ENCODE measurements around the gene KDM2A. TPM values are rescaled to one million over a fixed set of nuclear protein-coding genes. Genes with fewer than 3 reads are reported as not detected.

KDM2A gene
- total RNA-seq, 1 donor from 2014 or later = 71.0 TPM

GRCh38 chr11:67253872-67254624 lies 135.0 kb downstream of the KDM2A start:
- no peak overlapping the region for H3K4me3 Mint-ChIP-seq (ENCODE audit: unreplicated experiment)
- peaks cover 7% of the 10 kb centered on the region for H3K9me3 Mint-ChIP-seq (ENCODE audit: unreplicated experiment)
- no peak for DNase-seq
- no peaks in the 10 kb centered on the region for H3K36me3 Mint-ChIP-seq (ENCODE audit: unreplicated experiment)
- peaks cover 2% of the 10 kb centered on the region for H3K27me3 Mint-ChIP-seq (ENCODE audit: unreplicated experiment)
- no peak for TF ChIP-seq CTCF (IDR thresholded peaks at IDR 0.05; ENCODE audit: partially characterized antibody, unreplicated experiment)
- no peak overlapping the region for H3K27ac Mint-ChIP-seq (ENCODE audit: unreplicated experiment)
- no peaks in the 10 kb centered on the region for H3K4me1 Mint-ChIP-seq (ENCODE audit: low read depth, unreplicated experiment)

- Mint-ChIP-seq H3K9me3 (ENCODE audit: unreplicated experiment) (peaks cover 7% of the 10 kb centered on the region), H3K27me3 (ENCODE audit: unreplicated experiment) (peaks cover 3% of the 10 kb centered on the region), H3K4me1 (ENCODE audit: low read depth, unreplicated experiment) (no peaks in the 10 kb centered on the region), H3K4me3 (ENCODE audit: unreplicated experiment) (no peak overlapping the region), H3K36me3 (ENCODE audit: unreplicated experiment) (no peaks in the 10 kb centered on the region), H3K27ac (ENCODE audit: unreplicated experiment) (no peak overlapping the region)
- no peak for DNase-seq
- no peak for TF ChIP-seq CTCF (IDR thresholded peaks at IDR 0.05; ENCODE audit: partially characterized antibody, unreplicated experiment)
Measured at GRCh38 chr11:67254798-67255197, 135.7 kb downstream of the KDM2A start.

- peaks cover 7% of the 10 kb centered on the region for H3K9me3 Mint-ChIP-seq (ENCODE audit: unreplicated experiment)
- no peaks in the 10 kb centered on the region for H3K36me3 Mint-ChIP-seq (ENCODE audit: unreplicated experiment)
- no peak for TF ChIP-seq CTCF (IDR thresholded peaks at IDR 0.05; ENCODE audit: partially characterized antibody, unreplicated experiment)
- H3K4me1 Mint-ChIP-seq (ENCODE audit: low read depth, unreplicated experiment) = no peaks in the 10 kb centered on the region
- H3K27ac Mint-ChIP-seq (ENCODE audit: unreplicated experiment) = no peak overlapping the region
- no peak for DNase-seq
- no peak overlapping the region for H3K4me3 Mint-ChIP-seq (ENCODE audit: unreplicated experiment)
- peaks cover 3% of the 10 kb centered on the region for H3K27me3 Mint-ChIP-seq (ENCODE audit: unreplicated experiment)
Measured at GRCh38 chr11:67255353-67255752, 136.3 kb downstream of the KDM2A start.

GRCh38 chr11:67255864-67256263 lies 136.8 kb downstream of the KDM2A start:
- Mint-ChIP-seq H3K36me3 (ENCODE audit: unreplicated experiment) (no peaks in the 10 kb centered on the region), H3K27me3 (ENCODE audit: unreplicated experiment) (peaks cover 3% of the 10 kb centered on the region), H3K4me1 (ENCODE audit: low read depth, unreplicated experiment) (no peaks in the 10 kb centered on the region), H3K27ac (ENCODE audit: unreplicated experiment) (no peak overlapping the region), H3K4me3 (ENCODE audit: unreplicated experiment) (no peak overlapping the region), H3K9me3 (ENCODE audit: unreplicated experiment) (peaks cover 7% of the 10 kb centered on the region)
- DNase-seq = no peak
- no peak for TF ChIP-seq CTCF (IDR thresholded peaks at IDR 0.05; ENCODE audit: partially characterized antibody, unreplicated experiment)

GRCh38 chr11:67256477-67257135 lies 137.5 kb downstream of the KDM2A start:
- no peak for TF ChIP-seq CTCF (IDR thresholded peaks at IDR 0.05; ENCODE audit: partially characterized antibody, unreplicated experiment)
- H3K36me3 Mint-ChIP-seq (ENCODE audit: unreplicated experiment) = no peaks in the 10 kb centered on the region
- peaks cover 3% of the 10 kb centered on the region for H3K27me3 Mint-ChIP-seq (ENCODE audit: unreplicated experiment)
- no peak for DNase-seq
- no peaks in the 10 kb centered on the region for H3K4me1 Mint-ChIP-seq (ENCODE audit: low read depth, unreplicated experiment)
- no peak overlapping the region for H3K27ac Mint-ChIP-seq (ENCODE audit: unreplicated experiment)
- H3K4me3 Mint-ChIP-seq (ENCODE audit: unreplicated experiment) = no peak overlapping the region
- peaks cover 7% of the 10 kb centered on the region for H3K9me3 Mint-ChIP-seq (ENCODE audit: unreplicated experiment)
